ENCODE measurements around the gene ZCWPW2. TPM values are rescaled to one million over a fixed set of nuclear protein-coding genes. Genes with fewer than 3 reads are reported as not detected.

ZCWPW2 gene
- total and polyA plus RNA-seq, 2 donors from 2014 or later = 0.54 to 2.0 TPM

GRCh38 chr3:28502397-28502937 is 153.9 kb downstream of the ZCWPW2 start:
- intact Hi-C loops (cut with DNase I) = no loop called here

DNA sequence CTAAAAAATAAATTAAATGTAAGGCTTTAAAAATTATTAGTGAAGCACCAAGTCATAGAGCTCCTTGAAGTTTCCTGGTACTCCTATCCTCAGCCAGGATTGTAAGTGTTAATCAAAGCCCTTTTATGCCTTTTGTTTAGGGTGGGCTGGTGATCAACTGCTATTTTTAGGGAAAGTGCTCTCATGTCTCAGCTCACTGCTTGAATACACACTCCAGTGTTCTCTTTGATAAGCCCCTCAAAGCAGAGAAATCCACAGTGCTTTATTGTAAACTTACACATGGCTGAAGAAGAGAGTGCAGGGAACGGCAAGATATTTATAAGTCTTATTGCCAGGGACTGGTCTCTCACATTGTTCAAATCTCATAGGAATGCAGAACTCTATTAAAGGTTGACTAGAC is 156.5 kb downstream of the ZCWPW2 start:
- no peak for TF ChIP-seq CTCF (IDR thresholded peaks at IDR 0.05; ENCODE audit: borderline replicate concordance, extremely low read depth, insufficient read depth)
- DNase-seq (no peak), FAIRE-seq (no peak)
- Histone ChIP-seq H3K9ac (ENCODE audit: low read length in 3 of 3) (no peak overlapping the region), H3K27ac (ENCODE audit: low read depth in 2 of 2, low read length in 2 of 2) (no peak overlapping the region), H3K9me3 (ENCODE audit: control insufficient read depth in 2 of 3, insufficient read depth in 1 of 3, low read length in 3 of 3) (no peaks in the 10 kb centered on the region), H3K4me1 (ENCODE audit: control insufficient read depth in 2 of 3, insufficient read depth in 2 of 3, low read depth in 1 of 3, low read length in 3 of 3) (no peaks in the 10 kb centered on the region), H3K36me3 (ENCODE audit: control insufficient read depth in 2 of 3, insufficient read depth in 3 of 3, low read length in 3 of 3) (no peaks in the 10 kb centered on the region), H3K27me3 (ENCODE audit: control insufficient read depth, insufficient read depth, low read length) (no peaks in the 10 kb centered on the region), H3K4me3 (ENCODE audit: low read length in 3 of 3) (no peak overlapping the region)
- intact Hi-C loops (cut with DNase I) = no loop called here

More at GRCh38 chr3:28502397-28502937, 153.9 kb downstream of the ZCWPW2 start:
- Histone ChIP-seq H3K9ac (ENCODE audit: low read length in 3 of 3) (no peak overlapping the region), H3K9me3 (ENCODE audit: control insufficient read depth in 2 of 3, insufficient read depth in 1 of 3, low read length in 3 of 3) (no peaks in the 10 kb centered on the region), H3K36me3 (ENCODE audit: control insufficient read depth in 2 of 3, insufficient read depth in 3 of 3, low read length in 3 of 3) (no peaks in the 10 kb centered on the region), H3K4me3 (ENCODE audit: low read length in 3 of 3) (no peak overlapping the region), H3K27me3 (ENCODE audit: control insufficient read depth, insufficient read depth, low read length) (no peaks in the 10 kb centered on the region), H3K27ac (ENCODE audit: low read depth in 2 of 2, low read length in 2 of 2) (no peak overlapping the region), H3K4me1 (ENCODE audit: control insufficient read depth in 2 of 3, insufficient read depth in 2 of 3, low read depth in 1 of 3, low read length in 3 of 3) (no peaks in the 10 kb centered on the region)
- FAIRE-seq = no peak
- no peak for DNase-seq
- TF ChIP-seq CTCF (IDR thresholded peaks at IDR 0.05; ENCODE audit: borderline replicate concordance, extremely low read depth, insufficient read depth) = no peak

- FAIRE-seq (no peak), DNase-seq (no peak)
- no peak overlapping the region for H3K9ac ChIP-seq (ENCODE audit: low read length in 3 of 3)
- H3K27me3 ChIP-seq (ENCODE audit: control insufficient read depth, insufficient read depth, low read length) = no peaks in the 10 kb centered on the region
- H3K27ac ChIP-seq (ENCODE audit: low read depth in 2 of 2, low read length in 2 of 2) = no peak overlapping the region
- TF ChIP-seq CTCF (IDR thresholded peaks at IDR 0.05; ENCODE audit: borderline replicate concordance, extremely low read depth, insufficient read depth) = no peak
- no peaks in the 10 kb centered on the region for H3K4me1 ChIP-seq (ENCODE audit: control insufficient read depth in 2 of 3, insufficient read depth in 2 of 3, low read depth in 1 of 3, low read length in 3 of 3)
- no peak overlapping the region for H3K4me3 ChIP-seq (ENCODE audit: low read length in 3 of 3)
- H3K9me3 ChIP-seq (ENCODE audit: control insufficient read depth in 2 of 3, insufficient read depth in 1 of 3, low read length in 3 of 3) = no peaks in the 10 kb centered on the region
- intact Hi-C loops (cut with DNase I) = no loop called here
- H3K36me3 ChIP-seq (ENCODE audit: control insufficient read depth in 2 of 3, insufficient read depth in 3 of 3, low read length in 3 of 3) = no peaks in the 10 kb centered on the region
Measured at GRCh38 chr3:28521663-28522062, 173.1 kb downstream of the ZCWPW2 start.

DNA sequence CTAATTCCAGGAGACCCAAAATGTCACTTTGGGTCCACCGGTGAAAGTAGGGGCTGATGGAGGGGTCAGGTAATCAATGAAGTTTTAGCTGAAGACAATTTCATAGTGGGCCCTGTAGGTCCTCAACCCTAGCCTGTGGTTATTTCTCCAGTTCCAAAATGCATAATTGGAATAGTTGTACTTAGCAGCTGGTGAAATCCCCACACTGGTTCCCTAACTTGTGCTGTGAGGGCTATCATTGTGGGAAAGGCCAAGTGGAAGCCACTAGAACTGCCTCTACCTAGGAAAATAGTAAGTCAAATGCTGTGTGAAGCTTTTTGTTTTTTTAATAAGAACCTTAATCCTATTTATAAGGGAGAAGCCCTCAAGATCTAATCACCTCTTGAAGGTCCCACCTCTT is 193.8 kb downstream of the ZCWPW2 start:
- peaks cover 0 to 12% (median 0%) of the 10 kb centered on the region in 3 donors for H3K9me3 ChIP-seq (ENCODE audit: control insufficient read depth in 2 of 3, insufficient read depth in 1 of 3, low read length in 3 of 3)
- H3K4me3 ChIP-seq (ENCODE audit: low read length in 3 of 3) = no peak overlapping the region
- no peaks in the 10 kb centered on the region for H3K27me3 ChIP-seq (ENCODE audit: control insufficient read depth, insufficient read depth, low read length)
- no peak for TF ChIP-seq CTCF (IDR thresholded peaks at IDR 0.05; ENCODE audit: borderline replicate concordance, extremely low read depth, insufficient read depth)
- no peak for DNase-seq
- H3K9ac ChIP-seq (ENCODE audit: low read length in 3 of 3) = no peak overlapping the region
- no peaks in the 10 kb centered on the region for H3K4me1 ChIP-seq (ENCODE audit: control insufficient read depth in 2 of 3, insufficient read depth in 2 of 3, low read depth in 1 of 3, low read length in 3 of 3)
- FAIRE-seq = no peak
- intact Hi-C loops (cut with DNase I) = no loop called here
- no peak overlapping the region for H3K27ac ChIP-seq (ENCODE audit: low read depth in 2 of 2, low read length in 2 of 2)
- H3K36me3 ChIP-seq (ENCODE audit: control insufficient read depth in 2 of 3, insufficient read depth in 3 of 3, low read length in 3 of 3) = no peaks in the 10 kb centered on the region
